ENCODE results near the gene XPNPEP3.

XPNPEP3 gene

DNA sequence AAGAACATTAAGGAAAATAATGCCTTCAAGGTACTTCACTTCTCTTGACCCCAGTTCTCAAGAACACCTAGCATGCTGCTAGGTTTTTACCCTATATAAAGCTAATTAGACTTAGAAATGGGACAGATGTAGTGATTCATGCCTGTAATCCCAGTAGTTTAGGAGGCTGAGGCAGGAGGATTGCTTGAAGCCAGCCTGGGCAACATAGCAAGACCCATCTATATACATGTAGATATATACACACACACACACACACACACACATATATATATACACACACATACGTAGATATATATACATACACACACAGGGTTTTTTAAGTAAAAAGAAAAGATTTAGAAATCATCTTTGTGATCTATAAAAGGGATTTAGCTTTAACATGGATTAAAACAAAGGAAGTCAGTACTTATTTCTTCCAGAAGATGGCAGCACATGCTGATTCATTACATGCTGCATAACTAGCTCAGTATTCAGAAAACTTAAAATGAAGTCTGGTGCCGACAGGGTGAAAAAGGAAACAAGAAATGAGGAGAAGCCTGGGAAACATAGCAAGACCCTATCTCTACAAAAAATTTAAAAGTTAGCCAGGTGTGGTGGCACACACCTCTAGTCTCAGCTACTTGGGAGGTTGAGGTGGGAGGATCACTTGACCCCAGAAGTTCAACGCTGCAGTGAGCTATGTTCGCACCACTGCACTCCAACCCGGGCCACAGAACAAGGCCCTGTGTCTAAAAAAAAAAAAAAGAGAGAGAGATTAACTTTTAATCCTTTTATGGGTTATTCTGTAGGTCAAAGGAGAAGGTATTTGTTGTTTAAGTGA, 65.7 kb downstream of the XPNPEP3 start:
- DNase-seq: no peak
- peak; percentile 38; the same call in 1 of the 2 replicates for TF ChIP-seq CTCF (IDR thresholded peaks at IDR 0.05; ENCODE audit: low read depth, low read length)
- Histone ChIP-seq H3K27ac (no peak overlapping the region), H3K9me3 (ENCODE audit: severe bottlenecking) (no peaks in the 10 kb centered on the region), H3K36me3 (peaks cover 38% of the 10 kb centered on the region), H3K4me3 (ENCODE audit: low read depth, low read length) (no peak overlapping the region), H3K27me3 (ENCODE audit: insufficient read depth, low read depth, severe bottlenecking) (no peaks in the 10 kb centered on the region)

DNA sequence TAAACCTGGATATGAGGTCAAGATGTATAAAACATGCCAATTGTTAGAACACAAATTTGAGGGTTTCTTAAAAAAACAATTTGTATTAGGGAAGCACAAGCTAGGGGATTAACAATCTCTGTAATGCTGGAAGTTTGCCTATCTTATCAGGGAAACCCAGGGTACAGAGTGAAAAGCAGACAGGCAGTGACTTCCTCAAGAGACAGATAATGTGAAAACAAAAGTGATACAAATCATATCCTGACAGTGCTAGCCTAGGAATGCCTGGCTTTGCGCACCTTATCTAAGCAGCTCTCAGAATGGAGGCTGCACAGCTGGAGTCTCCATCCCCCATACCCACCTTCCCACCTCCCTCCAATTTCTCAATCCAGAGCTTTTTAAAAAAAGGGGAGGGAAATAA, 71.7 kb downstream of the XPNPEP3 start:
- Histone ChIP-seq H3K27me3 (ENCODE audit: insufficient read depth, low read depth, severe bottlenecking) (no peaks in the 10 kb centered on the region), H3K36me3 (peaks cover 27% of the 10 kb centered on the region), H3K4me3 (ENCODE audit: low read depth, low read length) (no peak overlapping the region), H3K27ac (no peak overlapping the region), H3K9me3 (ENCODE audit: severe bottlenecking) (no peaks in the 10 kb centered on the region)
- no peak for DNase-seq
- TF ChIP-seq CTCF (IDR thresholded peaks at IDR 0.05; ENCODE audit: low read depth, low read length): no peak

DNA sequence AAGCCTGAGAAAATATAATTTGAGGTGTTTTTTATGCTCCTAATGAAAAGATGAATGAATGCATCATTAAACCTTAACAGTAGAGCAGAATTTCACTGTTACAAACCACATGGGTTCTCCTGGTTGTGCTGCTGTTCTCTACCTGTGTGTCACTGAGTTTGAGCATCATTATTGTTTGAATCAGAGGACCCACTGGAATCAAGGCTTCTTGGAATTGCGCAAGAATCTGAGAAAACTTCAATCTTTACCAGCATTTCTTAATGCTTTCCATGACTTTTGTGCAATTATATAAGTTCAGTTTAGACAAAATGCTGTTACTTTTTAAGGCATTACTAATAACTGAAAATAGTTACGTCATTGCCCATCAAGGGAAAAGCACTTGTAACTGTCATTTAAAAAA, 75.4 kb downstream of the XPNPEP3 start:
- Histone ChIP-seq H3K4me3 (ENCODE audit: low read depth, low read length) (no peak overlapping the region), H3K9me3 (ENCODE audit: severe bottlenecking) (no peaks in the 10 kb centered on the region), H3K27ac (no peak overlapping the region), H3K27me3 (ENCODE audit: insufficient read depth, low read depth, severe bottlenecking) (no peaks in the 10 kb centered on the region), H3K36me3 (peaks cover 5% of the 10 kb centered on the region; the same call in 1 of the 2 replicates)
- TF ChIP-seq CTCF (IDR thresholded peaks at IDR 0.05; ENCODE audit: low read depth, low read length): no peak
- no peak for DNase-seq

- Histone ChIP-seq H3K9me3 (ENCODE audit: severe bottlenecking) (no peaks in the 10 kb centered on the region), H3K4me3 (ENCODE audit: low read depth, low read length) (no peak overlapping the region), H3K27ac (no peak overlapping the region), H3K27me3 (ENCODE audit: insufficient read depth, low read depth, severe bottlenecking) (no peaks in the 10 kb centered on the region), H3K36me3 (no peaks in the 10 kb centered on the region)
- no peak for TF ChIP-seq CTCF (IDR thresholded peaks at IDR 0.05; ENCODE audit: low read depth, low read length)
- DNase-seq: no peak
Measured at GRCh38 chr22:40939202-40939601, 82.3 kb downstream of the XPNPEP3 start.

DNA sequence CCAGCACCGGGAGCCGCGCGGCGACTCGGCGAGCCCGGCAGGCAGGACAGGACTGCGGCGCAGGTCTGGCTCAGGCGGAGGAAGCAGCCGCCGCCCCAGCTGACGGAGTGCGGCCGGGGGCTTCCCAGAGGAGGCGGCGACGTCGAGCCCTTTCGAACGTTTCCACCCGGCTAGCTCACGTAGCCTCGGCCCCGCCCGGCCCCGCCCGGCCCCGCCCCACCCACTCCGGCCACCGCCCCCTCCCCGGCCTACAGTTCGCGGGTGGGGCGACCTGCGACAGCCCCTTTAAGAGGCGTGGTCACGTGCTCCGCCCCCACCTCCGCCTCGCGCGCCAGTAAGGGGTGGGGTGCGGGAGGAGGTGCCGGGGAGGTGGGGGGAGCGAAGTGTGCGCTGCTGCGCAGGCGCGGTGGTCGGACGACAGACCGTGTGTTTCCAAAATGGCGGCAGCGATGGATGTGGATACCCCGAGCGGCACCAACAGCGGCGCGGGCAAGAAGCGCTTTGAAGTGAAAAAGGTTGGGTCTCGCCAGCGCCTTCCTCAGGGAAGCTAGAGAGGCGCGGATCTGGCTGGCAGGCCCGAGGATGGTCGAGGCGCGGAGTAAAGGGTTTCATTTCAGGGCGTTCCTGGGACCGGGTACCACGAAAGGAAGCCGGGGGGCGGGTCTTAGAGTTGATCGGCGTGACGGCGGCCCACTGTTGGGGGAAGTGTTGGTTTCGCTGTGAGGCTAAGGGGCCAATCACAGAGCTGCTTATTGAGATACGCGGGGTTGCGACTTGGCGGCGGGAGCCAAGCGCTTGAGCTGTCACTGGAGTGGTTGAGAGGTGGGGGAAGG, 94.2 kb downstream of the XPNPEP3 start, which contains the start of gene RBX1:
RBX1 (plus strand) TSS at position 417 of the 833 bp plus-strand sequence; CDS start at position 438, 21 bp downstream.
- no peak for TF ChIP-seq CTCF (IDR thresholded peaks at IDR 0.05; ENCODE audit: low read depth, low read length)
- H3K9me3 ChIP-seq (ENCODE audit: severe bottlenecking): no peaks in the 10 kb centered on the region
- H3K27me3 ChIP-seq (ENCODE audit: insufficient read depth, low read depth, severe bottlenecking): no peaks in the 10 kb centered on the region
- H3K27ac ChIP-seq: peak within 1 kb of the TSS; percentile 97
- DNase-seq: peak; percentile 98
- H3K4me3 ChIP-seq (ENCODE audit: low read depth, low read length): peak within 1 kb of the TSS; percentile 76
- peaks cover 28% of the 10 kb centered on the region for H3K36me3 ChIP-seq

All from WERI-Rb-1 (cell line).